C4-2B (cell line): ENCODE results near the gene NRG3.

Source experiments
- H3K27ac ChIP-seq: fragments of 450-650 bp; 2 replicates; pipeline ENCODE4 v1.5.1; 2017
- ZFX ChIP-seq: fragments of 450-650 bp; IDR thresholded peaks from 2 replicates; pipeline ENCODE4 v1.6.1; 2017
- TF ChIP-seq, protein P1 (sequence below): fragments of 450-650 bp; conservative IDR thresholded peaks from 2 replicates; pipeline ENCODE4 v1.5.1; 2017; ENCODE audit warnings: mild to moderate bottlenecking

The NRG3 gene

DNA sequence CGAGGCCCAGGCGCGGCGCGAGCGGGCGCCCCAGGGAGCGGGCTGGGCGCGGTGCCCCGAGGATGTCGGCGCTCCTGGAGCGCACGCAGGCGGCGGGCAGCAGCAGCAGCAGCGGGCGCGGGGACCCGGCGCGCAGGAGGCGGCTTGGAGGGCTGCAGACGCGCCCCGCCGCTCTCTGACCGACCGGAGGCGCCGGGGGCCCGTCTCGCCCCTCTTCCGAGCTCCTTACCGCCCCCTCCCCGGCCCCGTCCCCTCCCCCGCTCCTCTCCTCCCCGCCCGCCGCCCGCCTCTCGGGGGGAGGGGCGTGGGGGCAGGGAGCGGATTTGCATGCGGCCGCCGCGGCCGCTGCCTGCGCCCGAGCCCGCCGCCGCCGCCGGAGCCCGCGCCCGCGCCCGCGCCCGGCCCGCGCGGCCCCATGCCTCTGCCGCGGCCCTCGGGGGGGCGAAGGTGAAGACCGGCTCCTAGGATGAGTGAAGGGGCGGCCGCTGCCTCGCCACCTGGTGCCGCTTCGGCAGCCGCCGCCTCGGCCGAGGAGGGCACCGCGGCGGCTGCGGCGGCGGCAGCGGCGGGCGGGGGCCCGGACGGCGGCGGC, at the start of gene NRG3:
Gene NRG3 (plus strand): TSS at position 320 of the 592 bp plus-strand sequence.
- no peak within 1 kb of the TSS for H3K27ac ChIP-seq

DNA sequence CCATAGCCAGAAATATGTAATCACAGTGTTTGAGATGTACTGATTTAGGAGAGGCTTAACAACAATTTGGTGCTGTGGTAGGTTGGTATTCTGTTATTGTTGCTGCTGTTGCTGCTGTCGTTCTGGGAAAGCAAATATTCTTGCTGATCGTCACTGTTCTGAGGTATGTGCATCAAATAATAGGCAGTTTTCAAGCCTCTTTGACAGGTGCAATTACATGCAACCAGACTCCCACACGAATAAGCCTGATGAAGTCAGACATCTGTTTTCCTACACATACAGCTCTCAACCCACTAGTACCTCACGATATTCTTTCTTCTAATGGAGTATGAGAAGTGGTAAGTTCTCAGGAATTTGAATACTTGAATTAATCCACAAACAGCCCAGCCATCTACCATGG, 46.7 kb upstream of the NRG3 start:
- TF ChIP-seq, protein P1, sequence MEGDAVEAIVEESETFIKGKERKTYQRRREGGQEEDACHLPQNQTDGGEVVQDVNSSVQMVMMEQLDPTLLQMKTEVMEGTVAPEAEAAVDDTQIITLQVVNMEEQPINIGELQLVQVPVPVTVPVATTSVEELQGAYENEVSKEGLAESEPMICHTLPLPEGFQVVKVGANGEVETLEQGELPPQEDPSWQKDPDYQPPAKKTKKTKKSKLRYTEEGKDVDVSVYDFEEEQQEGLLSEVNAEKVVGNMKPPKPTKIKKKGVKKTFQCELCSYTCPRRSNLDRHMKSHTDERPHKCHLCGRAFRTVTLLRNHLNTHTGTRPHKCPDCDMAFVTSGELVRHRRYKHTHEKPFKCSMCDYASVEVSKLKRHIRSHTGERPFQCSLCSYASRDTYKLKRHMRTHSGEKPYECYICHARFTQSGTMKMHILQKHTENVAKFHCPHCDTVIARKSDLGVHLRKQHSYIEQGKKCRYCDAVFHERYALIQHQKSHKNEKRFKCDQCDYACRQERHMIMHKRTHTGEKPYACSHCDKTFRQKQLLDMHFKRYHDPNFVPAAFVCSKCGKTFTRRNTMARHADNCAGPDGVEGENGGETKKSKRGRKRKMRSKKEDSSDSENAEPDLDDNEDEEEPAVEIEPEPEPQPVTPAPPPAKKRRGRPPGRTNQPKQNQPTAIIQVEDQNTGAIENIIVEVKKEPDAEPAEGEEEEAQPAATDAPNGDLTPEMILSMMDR: no peak
- TF ChIP-seq ZFX: no peak
- H3K27ac ChIP-seq: no peak overlapping the region

More for the DNA sequence above, at the start of gene NRG3:
- TF ChIP-seq ZFX: no peak
- TF ChIP-seq, protein P1: 0 out of 2 replicates have a peak, but pooled peaks have one; percentile 0

DNA sequence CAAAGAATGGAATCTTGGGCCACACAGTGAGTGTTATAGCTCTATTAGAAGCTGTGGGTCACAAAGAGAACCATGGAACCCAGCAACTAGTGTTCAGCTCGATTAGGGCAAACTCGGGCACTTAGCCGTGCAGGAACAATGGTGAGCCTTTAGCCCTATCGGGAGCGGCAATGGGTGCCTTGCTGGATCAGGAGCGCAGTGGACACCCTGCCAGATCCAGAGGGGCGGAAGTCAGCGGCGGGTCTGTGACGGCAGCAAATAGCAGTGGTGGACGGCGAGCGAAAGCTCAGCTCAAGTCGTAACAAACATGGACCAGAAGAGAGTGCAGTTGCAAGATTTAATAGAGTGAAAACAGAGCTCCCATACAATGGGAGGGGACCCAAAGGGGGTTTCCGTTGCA, 43.9 kb upstream of the NRG3 start:
- H3K27ac ChIP-seq: no peak overlapping the region
- no peak for TF ChIP-seq ZFX
- TF ChIP-seq, protein P1: no peak

DNA sequence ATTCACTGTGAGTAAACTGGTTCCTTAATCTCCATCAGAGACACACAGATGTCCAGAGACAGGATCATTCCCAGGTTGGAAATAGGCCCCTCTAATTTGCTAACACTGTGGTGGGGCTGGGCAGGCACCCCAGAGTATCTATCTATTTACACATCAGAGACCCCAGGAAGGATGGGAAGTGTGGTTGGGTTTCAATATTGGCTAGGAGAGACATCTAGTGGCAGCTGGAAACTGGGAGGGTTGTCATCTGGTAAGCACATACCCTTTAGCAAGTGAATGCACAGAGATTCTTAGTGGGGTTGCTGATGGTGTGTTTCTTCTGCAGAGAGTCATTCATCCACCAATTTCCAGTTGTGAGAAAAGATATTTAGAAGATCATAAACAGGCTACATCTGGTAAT, 36.0 kb upstream of the NRG3 start:
- TF ChIP-seq, protein P1: peak; percentile 46
- no peak for TF ChIP-seq ZFX
- H3K27ac ChIP-seq: no peak overlapping the region

DNA sequence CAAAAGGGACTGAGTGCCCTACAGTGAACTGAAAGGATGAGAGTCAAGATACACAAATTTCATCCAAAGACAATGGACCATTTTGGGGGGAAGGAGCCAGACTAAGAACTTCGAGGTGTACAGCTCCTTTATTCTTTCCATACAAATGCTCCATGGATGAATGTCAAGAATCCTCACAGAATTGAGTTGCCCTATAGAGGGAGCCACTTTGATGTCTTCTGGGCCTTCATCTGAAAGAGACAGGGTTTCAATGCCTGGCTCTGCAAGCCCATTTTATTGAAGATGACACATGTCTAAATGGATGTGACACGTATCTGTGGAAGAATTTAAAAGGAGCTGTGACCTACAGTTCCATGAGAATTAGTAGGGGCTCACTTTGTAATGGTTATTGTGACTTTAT, 32.0 kb upstream of the NRG3 start:
- TF ChIP-seq ZFX: no peak
- TF ChIP-seq, protein P1: peak; percentile 34
- no peak overlapping the region for H3K27ac ChIP-seq

DNA sequence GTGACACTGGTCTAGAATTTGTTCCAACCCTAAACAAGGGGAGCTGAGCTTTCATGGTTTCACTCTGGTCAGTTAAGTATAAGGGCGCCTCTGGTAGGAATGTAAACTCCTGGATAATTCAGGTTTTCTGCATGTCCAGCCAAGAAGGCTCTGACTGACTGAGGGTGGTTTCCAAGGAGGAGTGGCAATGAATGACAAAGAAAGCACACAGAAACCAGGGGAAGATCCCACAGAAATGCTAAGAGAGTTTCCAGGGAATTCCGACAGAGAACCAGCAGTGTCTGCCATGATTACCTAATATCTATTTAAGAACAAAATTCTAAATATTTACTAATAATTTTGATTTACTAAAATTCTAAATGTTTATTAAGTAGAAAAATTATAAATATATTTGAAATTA, 27.3 kb upstream of the NRG3 start:
- H3K27ac ChIP-seq: no peak overlapping the region
- TF ChIP-seq ZFX: no peak
- TF ChIP-seq, protein P1: no peak

DNA sequence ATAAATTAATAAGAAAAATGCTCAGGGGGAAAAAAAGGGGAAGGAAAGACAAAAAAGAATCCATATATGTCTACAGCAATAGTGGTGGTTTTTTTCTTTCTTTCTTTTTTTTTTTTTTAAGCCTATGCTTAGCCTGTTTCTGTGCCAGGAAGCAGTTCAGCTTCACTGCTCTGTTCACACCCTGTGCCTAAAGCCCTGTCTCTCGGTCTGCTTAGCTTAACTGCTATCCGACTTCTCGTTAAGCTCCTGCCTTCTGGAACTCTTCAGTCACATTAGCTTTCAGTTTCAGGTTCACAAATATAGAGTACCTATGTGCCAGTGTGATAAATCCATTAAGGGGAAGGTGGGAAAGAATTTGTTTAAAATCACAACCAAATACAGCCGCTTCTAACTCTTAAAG, 26.5 kb upstream of the NRG3 start:
- TF ChIP-seq ZFX: no peak
- TF ChIP-seq, protein P1: no peak
- H3K27ac ChIP-seq: no peak overlapping the region
